Astrocyte (in vitro differentiated cells and primary cell): ENCODE results near the gene USP17L26. TPM values are rescaled to one million over a fixed set of nuclear protein-coding genes. Genes with fewer than 3 reads are reported as not detected.
"Not testable (repeated sequence)": the region's sequence is repeated elsewhere in the genome, so short reads cannot be mapped to it uniquely, and the experiment has no call there.

Experiments
- DNase-seq: peaks from one replicate; pipeline ENCODE4 v3.0.0-alpha.2; 2010; ENCODE audit warnings: low read depth
- FAIRE-seq: peaks from 2 replicates; lab custom pipeline; 2011; peaks lifted over from hg19 to GRCh38; lab: Jason Lieb, UNC
- H2AFZ ChIP-seq: 2 replicates; pipeline ENCODE4 v1.6.0; 2012; ENCODE audit warnings: low read depth, low read length, inconsistent platforms
- H3K27ac ChIP-seq: 2 replicates; pipeline ENCODE4 v1.5.1; 2011; ENCODE audit warnings: low read depth, low read length, inconsistent platforms
- H3K27me3 ChIP-seq: 2 replicates; pipeline ENCODE4 v1.6.0; 2011; ENCODE audit warnings: low read length, inconsistent platforms; ENCODE audit not compliant: insufficient read depth
- H3K36me3 ChIP-seq: 2 replicates; pipeline ENCODE4 v1.5.1; 2011; ENCODE audit warnings: low read length, inconsistent platforms; ENCODE audit not compliant: insufficient read depth
- H3K4me1 ChIP-seq: 2 replicates; pipeline ENCODE4 v1.5.1; 2011; ENCODE audit warnings: low read length, inconsistent platforms; ENCODE audit not compliant: insufficient read depth
- H3K4me2 ChIP-seq: 2 replicates; pipeline ENCODE4 v1.6.0; 2012; ENCODE audit warnings: low read length, inconsistent platforms
- H3K4me3 ChIP-seq: 2 replicates; pipeline ENCODE4 v1.5.1; 2011; ENCODE audit warnings: low read depth, mild to moderate bottlenecking, low read length, inconsistent platforms; ENCODE audit not compliant: insufficient read depth
- H3K79me2 ChIP-seq: 2 replicates; pipeline ENCODE4 v1.6.0; 2012; ENCODE audit warnings: mild to moderate bottlenecking, low read length, inconsistent platforms; ENCODE audit not compliant: insufficient read depth
- H3K9ac ChIP-seq: 2 replicates; pipeline ENCODE4 v1.6.0; 2012; ENCODE audit warnings: mild to moderate bottlenecking, low read length, inconsistent platforms
- H3K9me3 ChIP-seq: 2 replicates; pipeline ENCODE4 v1.5.1; 2012; ENCODE audit warnings: low read depth, mild to moderate bottlenecking, low read length, inconsistent platforms; ENCODE audit not compliant: insufficient read depth
- H4K20me1 ChIP-seq: 2 replicates; pipeline ENCODE4 v1.6.0; 2012; ENCODE audit warnings: low read length, inconsistent platforms; ENCODE audit not compliant: insufficient read depth
- H3K27ac Mint-ChIP-seq: one replicate; pipeline ENCODE4 v1.8.0; 2021; ENCODE audit warnings: mild to moderate bottlenecking, mixed read lengths; ENCODE audit not compliant: unreplicated experiment
- H3K27me3 Mint-ChIP-seq: one replicate; pipeline ENCODE4 v1.8.0; 2021; ENCODE audit warnings: low read depth, mixed read lengths; ENCODE audit not compliant: unreplicated experiment
- H3K36me3 Mint-ChIP-seq: one replicate; pipeline ENCODE4 v1.8.0; 2021; ENCODE audit warnings: low read depth, mixed read lengths; ENCODE audit not compliant: unreplicated experiment
- H3K4me1 Mint-ChIP-seq: one replicate; pipeline ENCODE4 v1.8.0; 2021; ENCODE audit warnings: low read depth, mixed read lengths; ENCODE audit not compliant: unreplicated experiment
- H3K4me3 Mint-ChIP-seq: one replicate; pipeline ENCODE4 v1.8.0; 2021; ENCODE audit warnings: mild to moderate bottlenecking, moderate library complexity, mixed read lengths; ENCODE audit not compliant: unreplicated experiment
- H3K9me3 Mint-ChIP-seq: one replicate; pipeline ENCODE4 v1.8.0; 2021; ENCODE audit warnings: mild to moderate bottlenecking, mixed read lengths; ENCODE audit not compliant: unreplicated experiment
- total RNA-seq: library from RNA; stranded (reverse); gene quantifications from 2 replicates; pipeline ENCODE4 v1.2.1, GENCODE V29; 2021

USP17L26 gene
- total RNA-seq, 1 donor from 2014 or later = not detected

GRCh38 chr4:9348593-9348992 lies 14.1 kb downstream of the USP17L26 start, which contains the start of gene USP17L28:
Gene USP17L28 (plus strand): TSS chr4:9348893. CDS start chr4:9348893, 0 bp downstream.
- H2AFZ ChIP-seq = not testable (repeated sequence)

GRCh38 chr4:9350866-9351265 lies 16.4 kb downstream of the USP17L26 start:
- not testable (repeated sequence) for H3K4me1 Mint-ChIP-seq, H3K4me3 ChIP-seq, H3K4me1 ChIP-seq, H4K20me1 ChIP-seq, H3K9me3 ChIP-seq, H3K9me3 Mint-ChIP-seq, H3K79me2 ChIP-seq, H3K27me3 ChIP-seq, H3K9ac ChIP-seq, FAIRE-seq, H3K4me2 ChIP-seq, DNase-seq, H3K27ac ChIP-seq, H3K36me3 ChIP-seq, H3K27ac Mint-ChIP-seq, H3K27me3 Mint-ChIP-seq, H2AFZ ChIP-seq, H3K36me3 Mint-ChIP-seq, H3K4me3 Mint-ChIP-seq

More at GRCh38 chr4:9348593-9348992, 14.1 kb downstream of the USP17L26 start, which contains the start of gene USP17L28:
- H3K4me1 ChIP-seq, H3K9ac ChIP-seq, H3K4me1 Mint-ChIP-seq, H3K27ac Mint-ChIP-seq, H3K4me2 ChIP-seq, H3K79me2 ChIP-seq, H3K27ac ChIP-seq, H3K9me3 ChIP-seq, H3K27me3 Mint-ChIP-seq, H3K4me3 ChIP-seq, H3K9me3 Mint-ChIP-seq, H3K36me3 ChIP-seq, DNase-seq, H3K27me3 ChIP-seq, H3K4me3 Mint-ChIP-seq, H4K20me1 ChIP-seq, FAIRE-seq, H3K36me3 Mint-ChIP-seq: not testable (repeated sequence)

- not testable (repeated sequence) for H3K4me2 ChIP-seq, H4K20me1 ChIP-seq, H3K36me3 Mint-ChIP-seq, H3K27me3 Mint-ChIP-seq, H2AFZ ChIP-seq, H3K9ac ChIP-seq, H3K79me2 ChIP-seq, DNase-seq, H3K27ac Mint-ChIP-seq, H3K27ac ChIP-seq, FAIRE-seq, H3K36me3 ChIP-seq, H3K9me3 Mint-ChIP-seq, H3K4me1 ChIP-seq, H3K9me3 ChIP-seq, H3K27me3 ChIP-seq, H3K4me3 Mint-ChIP-seq, H3K4me3 ChIP-seq, H3K4me1 Mint-ChIP-seq
Observed at GRCh38 chr4:9353338-9353737, 18.9 kb downstream of the USP17L26 start, which contains the start of gene USP17L29. Gene USP17L29 (plus strand): TSS chr4:9353638. CDS start chr4:9353638, 0 bp downstream.

- not testable (repeated sequence) for H3K9me3 Mint-ChIP-seq, H3K4me1 ChIP-seq, H3K27me3 Mint-ChIP-seq, H2AFZ ChIP-seq, H3K9me3 ChIP-seq, FAIRE-seq, H3K4me3 Mint-ChIP-seq, H3K4me3 ChIP-seq, H3K36me3 Mint-ChIP-seq, DNase-seq, H3K9ac ChIP-seq, H3K36me3 ChIP-seq, H3K27me3 ChIP-seq, H4K20me1 ChIP-seq, H3K79me2 ChIP-seq, H3K4me2 ChIP-seq, H3K27ac ChIP-seq, H3K27ac Mint-ChIP-seq, H3K4me1 Mint-ChIP-seq
Observed at GRCh38 chr4:9362829-9363228, 28.4 kb downstream of the USP17L26 start, which contains the start of gene USP17L30. Gene USP17L30 (plus strand): TSS chr4:9363129. CDS start chr4:9363129, 0 bp downstream.

- H3K9me3 ChIP-seq, H2AFZ ChIP-seq, H3K36me3 Mint-ChIP-seq, H3K27me3 Mint-ChIP-seq, H3K27ac ChIP-seq, H3K27ac Mint-ChIP-seq, FAIRE-seq, H3K79me2 ChIP-seq, H3K4me3 Mint-ChIP-seq, H3K9ac ChIP-seq, H3K4me1 ChIP-seq, H3K4me1 Mint-ChIP-seq, H4K20me1 ChIP-seq, H3K27me3 ChIP-seq, DNase-seq, H3K36me3 ChIP-seq, H3K9me3 Mint-ChIP-seq, H3K4me3 ChIP-seq, H3K4me2 ChIP-seq: not testable (repeated sequence)
Observed at GRCh38 chr4:9379881-9380280, 45.4 kb downstream of the USP17L26 start.

- FAIRE-seq, H3K9ac ChIP-seq, H3K4me3 ChIP-seq, H4K20me1 ChIP-seq, H3K27me3 ChIP-seq, H3K4me1 Mint-ChIP-seq, H3K4me3 Mint-ChIP-seq, H3K79me2 ChIP-seq, H3K4me1 ChIP-seq, DNase-seq, H3K9me3 ChIP-seq, H3K27ac ChIP-seq, H3K9me3 Mint-ChIP-seq, H3K36me3 Mint-ChIP-seq, H3K27me3 Mint-ChIP-seq, H3K27ac Mint-ChIP-seq, H3K36me3 ChIP-seq: not testable (repeated sequence)
- Histone ChIP-seq H3K4me2 (peak overlapping the region; percentile 59), H2AFZ (peak overlapping the region; percentile 41)
Observed at GRCh38 chr4:9381012-9381534, 46.6 kb downstream of the USP17L26 start.
